NCI-H2081 treated with DMSO at 0.1 percent for 48 hours (cell line): ENCODE results near the gene ACSL3.
"Not testable (repeated sequence)": the region's sequence is repeated elsewhere in the genome, so short reads cannot be mapped to it uniquely, and the experiment has no call there.

ENCODE experiments used
- DNase-seq: peaks from one replicate; lab custom pipeline; 2025; lab: John Stamatoyannopoulos, UW

The ACSL3 gene

GRCh38 chr2:222860740-222861410 lies at the start of gene ACSL3:
TSS of gene ACSL3 (plus strand) at chr2:222861036. CDS start at chr2:222908773, 47,737 bp downstream.
- DNase-seq: peak; percentile 69

GRCh38 chr2:222811828-222812227 lies 49.0 kb upstream of the ACSL3 start:
- no peak for DNase-seq

- DNase-seq: no peak
Observed at GRCh38 chr2:222813177-222813843, 47.5 kb upstream of the ACSL3 start.

- DNase-seq: no peak
Observed at GRCh38 chr2:222819722-222820333, 41.0 kb upstream of the ACSL3 start.

GRCh38 chr2:222823183-222823930 lies 37.5 kb upstream of the ACSL3 start:
- DNase-seq: no peak

GRCh38 chr2:222825031-222825430 lies 35.8 kb upstream of the ACSL3 start:
- no peak for DNase-seq

- no peak for DNase-seq
Observed at GRCh38 chr2:222827417-222827816, 33.4 kb upstream of the ACSL3 start.

GRCh38 chr2:222828572-222828971 lies 32.3 kb upstream of the ACSL3 start:
- DNase-seq: no peak

GRCh38 chr2:222830164-222830563 lies 30.7 kb upstream of the ACSL3 start:
- DNase-seq: no peak

GRCh38 chr2:222833410-222833809 lies 27.4 kb upstream of the ACSL3 start:
- DNase-seq: no peak

- DNase-seq: no peak
Observed at GRCh38 chr2:222835143-222835822, 25.6 kb upstream of the ACSL3 start.

GRCh38 chr2:222835823-222836151 lies 25.0 kb upstream of the ACSL3 start:
- DNase-seq: no peak

- DNase-seq: no peak
Observed at GRCh38 chr2:222837643-222838056, 23.2 kb upstream of the ACSL3 start.

- no peak for DNase-seq
Observed at GRCh38 chr2:222840060-222840802, 20.6 kb upstream of the ACSL3 start.

- DNase-seq: no peak
Observed at GRCh38 chr2:222842491-222843174, 18.2 kb upstream of the ACSL3 start.

- no peak for DNase-seq
Observed at GRCh38 chr2:222844323-222844722, 16.5 kb upstream of the ACSL3 start.

- not testable (repeated sequence) for DNase-seq
Observed at GRCh38 chr2:222845314-222845713, 15.5 kb upstream of the ACSL3 start.

- DNase-seq: no peak
Observed at GRCh38 chr2:222846003-222846402, 14.8 kb upstream of the ACSL3 start.

GRCh38 chr2:222848031-222848430 lies 12.8 kb upstream of the ACSL3 start:
- DNase-seq: not testable (repeated sequence)

- DNase-seq: no peak
Observed at GRCh38 chr2:222848862-222849261, 12.0 kb upstream of the ACSL3 start.
